Stromal cell of bone marrow (primary cell): ENCODE data around the gene ACKR1.
A peak's percentile ranks its signal among the peaks of the same experiment; 100 is the strongest.

Source experiments
- DNase-seq: peaks from one replicate; pipeline ENCODE4 v3.0.0-alpha.2; 2012; ENCODE audit warnings: low read depth

The ACKR1 gene

GRCh38 chr1:159187647-159188374 is 16.9 kb upstream of the ACKR1 start:
- DNase-seq: no peak

GRCh38 chr1:159188375-159188788 is 16.3 kb upstream of the ACKR1 start:
- DNase-seq: no peak

- DNase-seq: no peak
Measured at GRCh38 chr1:159190441-159190840, 14.2 kb upstream of the ACKR1 start.

DNA sequence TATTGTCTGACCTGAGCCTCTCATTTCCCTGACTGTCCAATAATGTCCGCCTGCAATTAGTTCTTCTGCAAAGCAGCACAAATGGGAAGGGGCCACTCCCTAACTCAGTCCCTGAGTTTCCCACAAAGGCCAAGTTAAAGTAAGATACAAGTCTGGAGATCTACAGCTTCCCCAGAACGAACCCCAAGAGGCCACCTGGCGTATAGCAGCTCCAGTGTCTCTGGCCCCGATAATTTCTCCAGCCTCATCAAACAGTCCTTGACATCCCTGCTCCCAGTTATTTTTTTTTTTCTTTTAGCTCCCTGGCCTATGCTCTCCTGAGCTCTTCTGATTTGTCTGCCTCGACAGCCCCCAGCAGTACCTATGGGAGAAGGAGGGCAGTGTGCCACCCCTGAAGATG is 8.1 kb upstream of the ACKR1 start:
- DNase-seq: no peak

GRCh38 chr1:159197561-159198557 is 6.8 kb upstream of the ACKR1 start:
- DNase-seq: peak; percentile 53

DNA sequence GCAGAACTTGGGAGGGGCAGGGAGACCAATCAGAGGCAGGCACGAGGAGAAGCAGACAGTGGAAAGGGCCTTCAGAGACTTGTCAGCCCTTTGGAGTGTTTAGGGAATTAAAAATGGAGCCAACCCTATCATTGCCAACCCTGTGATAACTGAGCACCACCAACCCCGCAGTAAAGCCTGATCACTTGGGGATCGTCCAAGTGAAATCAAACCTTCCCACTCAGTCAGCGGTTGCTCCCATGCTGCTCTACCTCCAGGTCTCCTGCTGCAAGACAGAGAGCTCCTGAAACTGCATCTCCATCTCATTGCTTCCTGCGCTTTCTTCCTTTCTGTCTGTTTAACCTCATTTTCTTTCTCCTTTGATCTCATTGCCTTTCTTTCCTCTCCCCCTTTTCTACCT is 4.8 kb upstream of the ACKR1 start:
- no peak for DNase-seq

DNA sequence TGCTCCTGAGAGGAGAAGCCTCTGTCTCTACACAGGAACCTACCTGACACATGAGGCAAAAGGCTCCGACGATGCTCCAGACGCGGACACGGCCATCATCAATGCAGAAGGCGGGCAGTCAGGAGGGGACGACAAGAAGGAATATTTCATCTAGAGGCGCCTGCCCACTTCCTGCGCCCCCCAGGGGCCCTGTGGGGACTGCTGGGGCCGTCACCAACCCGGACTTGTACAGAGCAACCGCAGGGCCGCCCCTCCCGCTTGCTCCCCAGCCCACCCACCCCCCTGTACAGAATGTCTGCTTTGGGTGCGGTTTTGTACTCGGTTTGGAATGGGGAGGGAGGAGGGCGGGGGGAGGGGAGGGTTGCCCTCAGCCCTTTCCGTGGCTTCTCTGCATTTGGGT is 3.9 kb upstream of the ACKR1 start:
- DNase-seq: no peak

DNA sequence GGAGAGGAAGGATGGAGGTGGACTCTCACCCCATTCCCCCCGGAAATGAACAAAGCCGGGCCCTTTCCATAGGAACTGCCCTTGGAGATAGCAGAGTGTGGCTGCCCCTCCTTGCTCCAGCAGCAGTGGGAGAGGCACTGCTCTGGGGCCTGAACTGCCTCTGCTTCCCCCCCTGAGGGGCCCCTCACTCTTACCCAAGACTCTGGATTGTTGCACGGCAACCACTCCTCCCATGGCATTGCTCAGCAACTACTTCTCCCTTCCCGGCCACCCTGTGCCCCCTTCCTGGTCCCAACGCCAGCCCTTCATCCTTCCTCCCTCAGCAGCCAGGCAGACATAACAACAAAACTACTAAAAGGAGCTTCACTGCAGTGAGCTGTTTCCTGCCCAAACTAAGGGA is 3.0 kb upstream of the ACKR1 start:
- DNase-seq: no peak

DNA sequence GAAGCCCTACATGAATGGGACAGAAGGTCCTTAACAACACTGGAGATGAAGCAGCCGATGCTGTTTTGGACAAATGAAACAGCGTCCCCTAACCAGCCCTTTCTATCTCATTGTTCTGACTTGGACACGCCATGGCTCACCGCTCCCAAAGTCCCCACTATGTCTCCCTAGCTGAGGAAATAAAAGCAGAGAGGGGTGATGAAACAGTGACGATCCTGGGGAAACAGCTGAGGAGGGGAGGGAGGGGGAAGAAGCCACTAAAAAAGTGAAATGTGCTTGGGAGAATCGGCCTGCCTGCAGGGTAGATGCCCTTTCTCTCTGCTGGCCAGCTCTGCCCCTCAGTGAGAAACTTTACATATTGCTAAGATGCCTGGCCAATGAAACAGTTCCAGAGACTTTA is 1.1 kb upstream of the ACKR1 start:
- no peak for DNase-seq

- no peak for DNase-seq
Measured at GRCh38 chr1:159205225-159205624, 550 bp downstream of the ACKR1 start.

GRCh38 chr1:159206110-159206509 is 1.4 kb downstream of the ACKR1 start:
- no peak for DNase-seq

DNA sequence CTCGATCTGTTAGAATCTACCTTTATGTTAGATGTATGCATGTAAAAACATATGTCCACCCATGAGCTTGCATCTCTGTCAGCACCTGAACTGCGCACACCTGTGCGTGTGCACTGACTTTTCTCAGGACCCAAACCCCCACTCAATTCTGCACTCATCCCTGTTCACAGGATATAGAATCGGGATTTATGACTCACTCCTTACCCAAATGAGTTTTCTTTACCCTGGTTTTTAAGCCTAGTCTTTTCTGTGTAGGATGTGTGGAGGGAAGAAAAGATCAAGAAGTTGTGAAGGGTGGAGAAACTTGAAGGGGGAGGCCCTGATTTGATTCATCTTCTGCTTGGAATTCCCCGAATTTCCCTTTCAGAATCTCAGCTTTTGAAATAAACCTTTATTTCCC is 2.4 kb downstream of the ACKR1 start:
- DNase-seq: no peak

- no peak for DNase-seq
Measured at GRCh38 chr1:159207774-159208173, 3.1 kb downstream of the ACKR1 start.

DNA sequence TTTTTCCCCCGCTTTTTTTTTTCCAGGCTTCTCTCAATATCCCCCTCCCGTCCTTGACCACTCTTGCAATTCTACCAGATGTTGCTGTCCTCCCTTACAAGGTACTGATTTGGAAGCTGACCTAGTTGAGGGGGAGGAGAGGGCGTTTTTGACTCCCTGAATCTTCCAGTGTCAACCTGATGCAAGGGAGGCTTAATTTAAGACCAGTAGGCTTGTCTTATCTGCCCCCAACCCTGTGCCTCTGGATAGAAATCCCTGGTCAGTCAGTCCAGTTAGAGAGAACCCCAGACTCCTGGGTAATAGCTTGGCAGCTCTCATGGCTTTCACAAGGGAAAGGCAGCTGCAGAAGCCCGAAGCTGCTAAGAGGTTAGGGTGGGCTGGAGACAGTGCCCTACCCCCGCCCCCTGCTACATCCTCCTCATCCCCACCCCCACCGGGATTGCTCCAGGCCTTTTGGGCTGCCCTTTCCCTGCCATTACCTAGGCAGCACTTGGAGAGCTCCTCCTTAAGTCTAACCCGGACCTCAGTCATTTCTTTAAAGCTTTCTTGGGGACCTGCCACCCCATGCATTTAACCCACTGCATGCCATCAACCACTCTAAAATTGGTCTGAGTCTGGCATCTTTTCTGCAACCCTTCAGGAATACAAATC is 3.6 kb downstream of the ACKR1 start:
- DNase-seq: no peak

GRCh38 chr1:159209061-159209460 is 4.4 kb downstream of the ACKR1 start:
- no peak for DNase-seq

DNA sequence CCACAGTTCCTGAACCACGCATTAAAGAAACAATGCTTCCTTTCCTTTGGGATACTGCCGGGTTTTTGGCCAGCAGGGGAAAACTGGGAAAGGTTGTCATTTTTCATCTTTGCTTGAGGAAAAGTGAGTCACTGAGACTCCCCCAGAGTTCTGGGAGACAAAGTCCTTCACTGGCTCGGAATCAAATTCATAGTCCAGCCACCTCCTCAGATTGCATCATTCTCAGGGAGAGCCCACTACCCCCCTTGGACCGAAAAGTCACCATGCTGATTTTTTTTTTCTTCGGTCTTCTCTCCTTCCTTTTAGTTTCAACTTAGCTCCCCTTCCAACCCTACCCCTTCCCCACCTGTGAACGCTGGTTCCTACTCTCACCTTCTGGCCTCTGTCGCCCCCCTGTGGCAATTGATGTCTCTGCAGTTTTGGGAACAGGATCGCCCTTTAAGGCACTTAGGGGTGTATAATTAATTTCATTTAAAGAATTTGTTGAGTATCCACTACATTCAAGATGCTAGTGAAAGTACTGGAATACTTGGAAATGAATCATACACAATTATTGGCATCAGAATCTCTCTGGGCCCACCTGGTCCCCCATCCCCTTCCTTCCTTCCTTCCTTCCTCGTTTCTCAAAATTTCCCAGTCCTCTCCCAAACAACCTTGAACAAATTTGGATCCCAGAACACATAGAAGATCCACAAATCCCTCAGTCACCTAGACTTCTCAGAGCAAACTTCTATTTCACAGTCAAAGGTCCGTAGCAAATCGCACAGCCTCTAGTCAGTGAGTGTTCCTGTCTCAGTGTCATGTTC is 6.9 kb downstream of the ACKR1 start:
- DNase-seq: no peak

DNA sequence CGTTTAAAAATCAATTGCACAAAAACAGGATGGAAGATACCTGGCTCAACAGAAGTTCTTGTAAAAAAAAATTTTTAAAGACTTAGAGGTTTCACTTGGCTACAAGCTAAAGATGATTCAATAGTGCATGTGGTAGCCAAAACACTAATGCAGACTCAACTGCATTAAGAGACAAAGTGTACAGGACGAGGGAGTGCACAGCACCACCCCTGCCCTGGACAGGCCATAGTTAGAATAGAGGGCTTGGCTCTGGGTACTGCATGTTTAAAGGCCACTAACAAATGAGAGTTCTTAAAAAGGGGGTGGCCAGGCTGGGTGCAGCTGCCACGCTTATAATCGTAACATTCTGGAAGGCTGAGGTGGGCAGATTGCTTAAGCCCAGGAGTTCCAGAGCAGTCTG is 7.9 kb downstream of the ACKR1 start:
- no peak for DNase-seq

DNA sequence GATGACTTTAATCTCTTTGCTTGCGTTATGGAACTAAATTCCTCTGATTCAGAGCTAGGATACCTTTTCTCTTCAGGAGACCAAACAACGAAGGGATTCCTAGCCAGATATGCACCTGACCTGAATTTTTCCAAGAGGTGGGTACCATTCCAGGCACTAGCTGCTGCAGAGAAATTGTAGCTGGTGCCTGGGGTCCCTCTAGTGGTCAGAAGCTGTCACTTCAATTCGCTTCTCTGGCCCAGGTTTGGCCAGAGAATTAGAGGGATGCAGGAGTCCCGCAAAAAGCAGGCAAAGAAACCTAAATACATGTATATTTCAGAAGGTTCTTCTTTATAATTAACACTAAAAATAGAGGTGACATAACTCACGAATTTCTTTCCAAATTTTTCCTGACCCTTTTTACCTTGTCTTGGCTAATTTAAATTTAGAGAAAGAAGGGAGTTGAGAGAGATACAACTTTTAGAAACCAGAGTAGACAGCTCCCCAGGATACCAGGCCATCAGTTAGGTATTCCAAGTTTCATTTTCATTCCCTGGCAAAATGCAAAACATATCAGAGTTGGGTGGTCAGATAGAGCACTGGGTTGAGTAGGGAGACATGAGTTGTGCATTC is 9.6 kb downstream of the ACKR1 start:
- DNase-seq: no peak

DNA sequence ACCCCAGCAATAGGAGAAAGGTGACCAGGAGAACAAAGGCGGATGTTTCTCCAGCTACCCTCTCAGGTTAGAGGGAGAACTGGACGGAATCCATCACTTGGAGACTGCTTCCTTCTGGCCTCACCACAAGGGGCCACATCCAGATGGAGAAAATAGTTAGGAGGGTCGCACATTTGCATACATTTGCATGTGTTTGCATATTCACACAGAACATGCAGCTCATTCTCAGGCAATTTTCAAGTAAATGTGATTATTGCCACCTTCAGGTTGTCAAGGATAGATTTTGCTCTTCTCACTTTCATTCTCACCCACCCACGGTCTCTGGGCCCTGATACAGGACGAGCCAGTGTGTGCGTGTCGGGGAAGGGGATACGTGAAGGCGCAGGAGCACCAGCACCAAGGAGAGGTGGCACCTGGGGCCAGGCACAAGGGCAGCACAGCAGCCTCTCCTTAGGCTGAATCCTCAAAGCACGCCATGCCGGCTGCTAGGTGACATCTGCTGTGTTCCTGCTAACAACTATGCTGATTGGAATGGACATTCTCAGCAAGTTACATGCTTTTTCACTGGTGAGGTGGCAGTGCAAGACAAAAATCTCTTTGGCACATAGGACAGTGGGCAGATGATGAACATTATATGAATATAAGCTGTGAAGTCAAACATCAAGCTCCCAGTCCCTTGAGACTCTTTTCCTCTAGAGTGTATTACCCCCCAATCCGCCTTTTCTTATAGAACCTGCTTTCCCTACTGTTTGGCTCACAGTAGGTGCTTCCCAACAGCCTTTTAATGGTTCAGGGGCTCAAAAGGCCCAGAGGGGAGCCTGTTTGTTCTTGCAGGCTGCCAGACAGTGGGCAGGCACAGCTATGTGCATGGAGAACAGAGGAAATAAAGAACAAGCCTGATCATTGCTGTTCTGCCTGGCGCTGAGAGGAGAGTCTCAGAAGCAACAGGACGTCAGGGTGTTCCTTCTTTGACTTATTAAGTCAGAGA is 14.3 kb downstream of the ACKR1 start:
- DNase-seq: no peak
